Stimulated activated CD4-positive, alpha-beta T cell treated with anti-CD3 and anti-CD28 coated beads, TNF-alpha, amount 100 ng/mL, for 48 hours (primary cell): ENCODE results near the gene BIVM.
"Not testable (repeated sequence)": the region's sequence is repeated elsewhere in the genome, so short reads cannot be mapped to it uniquely, and the experiment has no call there.

Experiments used
- DNase-seq, 3 donors: peaks; one replicate each; pipeline ENCODE4 v3.0.0-alpha.2; 2020; ENCODE audit warnings: low read depth in 3 of 3

BIVM gene

GRCh38 chr13:102798581-102799425, at the start of gene BIVM, which contains the start of gene POGLUT2:
BIVM (plus strand) TSS chr13:102799119; CDS start chr13:102807268, 8,149 bp downstream.
POGLUT2 (minus strand) TSS chr13:102798976; CDS start chr13:102798670, 306 bp downstream.
- peak; percentile 68 to 75 (median 71) for DNase-seq

- DNase-seq, result no peak
Measured at GRCh38 chr13:102751886-102752285, 47.0 kb upstream of the BIVM start.

GRCh38 chr13:102757006-102757405, 41.9 kb upstream of the BIVM start:
- no peak for DNase-seq

- DNase-seq, result no peak
Measured at GRCh38 chr13:102758842-102759241, 40.1 kb upstream of the BIVM start.

- DNase-seq, result no peak
Measured at GRCh38 chr13:102761071-102761470, 37.8 kb upstream of the BIVM start.

GRCh38 chr13:102763741-102764140, 35.2 kb upstream of the BIVM start:
- no peak for DNase-seq

- no peak for DNase-seq
Measured at GRCh38 chr13:102768909-102769308, 30.0 kb upstream of the BIVM start.

- DNase-seq, result no peak
Measured at GRCh38 chr13:102769679-102770078, 29.2 kb upstream of the BIVM start.

- no peak for DNase-seq
Measured at GRCh38 chr13:102770435-102770834, 28.5 kb upstream of the BIVM start.

- DNase-seq, result no peak
Measured at GRCh38 chr13:102771298-102772041, 27.4 kb upstream of the BIVM start.

GRCh38 chr13:102772042-102772425, 26.9 kb upstream of the BIVM start:
- DNase-seq, result no peak

- peak; percentile 70 to 83 (median 76) for DNase-seq
Measured at GRCh38 chr13:102773441-102774213, 25.3 kb upstream of the BIVM start, which contains the start of gene TEX30. TEX30 (minus strand) TSS chr13:102773786; CDS start chr13:102770026, 3,760 bp downstream.

GRCh38 chr13:102774214-102774568, 24.7 kb upstream of the BIVM start:
- DNase-seq, result no peak

- no peak for DNase-seq
Measured at GRCh38 chr13:102774591-102775520, 24.1 kb upstream of the BIVM start.

GRCh38 chr13:102776271-102776670, 22.6 kb upstream of the BIVM start:
- no peak for DNase-seq

GRCh38 chr13:102777736-102778135, 21.2 kb upstream of the BIVM start:
- no peak for DNase-seq

GRCh38 chr13:102779436-102780159, 19.3 kb upstream of the BIVM start:
- DNase-seq, result no peak

GRCh38 chr13:102780656-102781055, 18.3 kb upstream of the BIVM start:
- DNase-seq, result not testable (repeated sequence)

GRCh38 chr13:102781591-102781990, 17.3 kb upstream of the BIVM start:
- no peak for DNase-seq

- DNase-seq, result no peak
Measured at GRCh38 chr13:102784483-102784882, 14.4 kb upstream of the BIVM start.
